Pancreas (tissue), 10 donors: ENCODE measurements around the gene CALR3. TPM values are rescaled to one million over a fixed set of nuclear protein-coding genes. Genes with fewer than 3 reads are reported as not detected.
"Not testable (repeated sequence)": the region's sequence is repeated elsewhere in the genome, so short reads cannot be mapped to it uniquely, and the experiment has no call there.

Experiments
- ATAC-seq, 4 donors: fragments of 200-7000 bp; cut with Tn5 transposase; one replicate each; pipeline versions ENCODE4 v1.8.0 to v1.9.1; 2020; ENCODE audit warnings: mild to moderate bottlenecking in 4 of 4, moderate library complexity in 4 of 4
- DNase-seq, 6 donors: peaks; one replicate each; pipeline ENCODE4 v3.0.0-alpha.2; 2020
- FAIRE-seq: peaks from 2 replicates; lab custom pipeline; 2012; peaks lifted over from hg19 to GRCh38; lab: Jason Lieb, UNC
- H3K27ac ChIP-seq, 4 donors: fragments of 200-600 bp; sonication (generic); 1 replicate in 3 of 4; 2 replicates in 1 of 4; pipeline versions ENCODE4 v1.5.0 to v1.8.0; 2020
- H3K27me3 ChIP-seq, 4 donors: fragments of 200-600 bp; one replicate each; pipeline ENCODE4 v1.8.0; 2021
- H3K36me3 ChIP-seq, 3 donors: fragments of 200-600 bp; sonication (generic) in 1 of 3; one replicate each; pipeline versions ENCODE4 v1.5.0 to v1.8.0; 2020 to 2021
- H3K4me1 ChIP-seq, 3 donors: fragments of 200-600 bp; one replicate each; pipeline ENCODE4 v1.8.0; 2021
- H3K4me3 ChIP-seq, 4 donors: fragments of 200-600 bp; sonication (generic) in 2 of 4; one replicate each; pipeline versions ENCODE4 v1.5.0 to v1.8.0; 2020 to 2021
- H3K9me3 ChIP-seq, 4 donors: fragments of 200-600 bp; one replicate each; pipeline ENCODE4 v1.8.0; 2021
- WGBS, 2 donors: extraction: QIAGEN DNeasy Blood & Tissue Kit; methylation state at CpG; one replicate each; pipeline ENCODE4 v1.1.7; 2013; 5-methylcytosine and 5-hydroxymethylcytosine counted together
- intact Hi-C, 3 donors: fragments of 100-400 bp; cut with DNase I; formaldehyde crosslinking; loops; one replicate each; pipeline versions ENCODE4 v1.11.1 to v1.14.2; 2022
- polyA plus RNA-seq, 2 donors: library from polyadenylated mRNA; stranded (reverse); fragments of 200-250 nt; gene quantifications; one replicate each; pipeline ENCODE4 v1.2.3, GENCODE V29; 2013
- total RNA-seq, 6 donors: library from RNA; stranded (reverse); fragmentation: NEBNext Ultra II Directional in 4 of 6; extraction: Animal tissue kit (Norgen Biotek cat#: 25700) in 4 of 6; gene quantifications; one replicate each; pipeline versions ENCODE4 v1.2.1 to v1.2.4, GENCODE V29; 2021 to 2023
- TF ChIP-seq, protein P1 (sequence below), 4 donors: fragments of 200-600 bp; sonication (generic) in 3 of 4; IDR thresholded peaks; one replicate each; pipeline versions ENCODE4 v1.5.0 to v1.8.0; 2021; ENCODE audit warnings: antibody characterized with exemption in 4 of 4
- donor health status: healthy with polysubstance abuse.
- donor health status: DM: no; HTN: no; CAD: no; lungs with moderate emphysema.
- donor health status: DM: no; HTN: no; CAD: no.
- donor health status: control.
- donor health status: control.
- donor health status: Bipolar disorder and iron deficiency.
- donor health status: DM: yes; HTN: yes; CAD: no.
- donor health status: DM: no; HTN: no; CAD: no.
- donor health status: DM: no; HTN: no; CAD: no.
- donor health status: DM: yes; HTN: yes; CAD: no.

CALR3 gene
- total RNA-seq (not detected), polyA plus RNA-seq (under 1 TPM in 1 of 2 donors, not detected in 1; 0.07 TPM)

DNA sequence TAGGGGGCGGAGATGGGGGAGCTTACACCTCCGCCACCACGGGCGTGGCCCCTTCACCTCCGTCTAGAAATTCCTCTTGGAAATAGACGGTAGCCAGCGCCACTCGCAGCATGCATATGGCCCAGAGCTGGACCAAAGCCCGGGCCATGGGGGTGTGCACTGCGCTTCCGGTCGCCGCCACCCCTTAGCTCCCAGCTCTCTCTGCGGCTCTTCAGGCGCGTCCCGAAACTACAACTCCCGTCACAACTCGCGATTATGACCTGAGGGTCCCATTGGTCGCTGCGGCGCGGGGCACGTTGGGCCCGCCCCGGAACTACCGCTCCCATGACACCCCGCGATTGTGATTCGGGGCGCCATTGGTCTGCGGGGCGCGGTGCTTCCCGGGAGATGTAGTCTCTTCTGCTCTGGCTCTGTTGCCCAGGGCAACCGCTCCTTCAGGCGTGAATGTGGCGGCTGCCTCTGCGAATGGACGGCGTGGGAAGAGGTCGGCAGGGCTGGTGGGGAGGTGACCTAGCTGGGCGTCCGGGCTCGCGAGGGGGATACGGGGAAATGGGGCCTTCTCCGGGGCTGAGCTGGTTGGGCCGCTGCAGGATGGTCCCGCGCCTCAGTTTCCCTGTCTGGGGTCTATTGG is at the start of gene CALR3, which contains the start of gene C19orf44:
CALR3 (minus strand) TSS at position 186 of the 631 bp plus-strand sequence; CDS start at position 148, 38 bp downstream.
C19orf44 (plus strand) TSS at position 413 of the 631 bp plus-strand sequence. CDS start 4,399 bp downstream, outside the sequence.
- intact Hi-C loops = no loop called here
- FAIRE-seq = peak; percentile 89
- no peaks in the 10 kb centered on the region for H3K9me3 ChIP-seq
- peak within 1 kb of the TSS; percentile 26 to 64 (median 56) for H3K27ac ChIP-seq
- peak; percentile 96 to 99 (median 98) for DNase-seq
- TF ChIP-seq, protein P1, sequence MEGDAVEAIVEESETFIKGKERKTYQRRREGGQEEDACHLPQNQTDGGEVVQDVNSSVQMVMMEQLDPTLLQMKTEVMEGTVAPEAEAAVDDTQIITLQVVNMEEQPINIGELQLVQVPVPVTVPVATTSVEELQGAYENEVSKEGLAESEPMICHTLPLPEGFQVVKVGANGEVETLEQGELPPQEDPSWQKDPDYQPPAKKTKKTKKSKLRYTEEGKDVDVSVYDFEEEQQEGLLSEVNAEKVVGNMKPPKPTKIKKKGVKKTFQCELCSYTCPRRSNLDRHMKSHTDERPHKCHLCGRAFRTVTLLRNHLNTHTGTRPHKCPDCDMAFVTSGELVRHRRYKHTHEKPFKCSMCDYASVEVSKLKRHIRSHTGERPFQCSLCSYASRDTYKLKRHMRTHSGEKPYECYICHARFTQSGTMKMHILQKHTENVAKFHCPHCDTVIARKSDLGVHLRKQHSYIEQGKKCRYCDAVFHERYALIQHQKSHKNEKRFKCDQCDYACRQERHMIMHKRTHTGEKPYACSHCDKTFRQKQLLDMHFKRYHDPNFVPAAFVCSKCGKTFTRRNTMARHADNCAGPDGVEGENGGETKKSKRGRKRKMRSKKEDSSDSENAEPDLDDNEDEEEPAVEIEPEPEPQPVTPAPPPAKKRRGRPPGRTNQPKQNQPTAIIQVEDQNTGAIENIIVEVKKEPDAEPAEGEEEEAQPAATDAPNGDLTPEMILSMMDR (IDR thresholded peaks at IDR 0.05) = peak in 1 of 4 donors; percentile 6
- H3K27me3 ChIP-seq = no peaks in the 10 kb centered on the region
- WGBS, 2 donors = 0 to 1% methylated on average over 51 to 52 of the region's 52 CpGs
- no peaks in the 10 kb centered on the region for H3K36me3 ChIP-seq
- peaks cover 0 to 6% (median 3%) of the 10 kb centered on the region in 3 donors for H3K4me1 ChIP-seq
- peak; percentile 97 to 99 (median 98) for ATAC-seq
- H3K4me3 ChIP-seq = peak within 1 kb of the TSS; percentile 55 to 81 (median 60)

- ATAC-seq (no peak), FAIRE-seq (no peak), DNase-seq (no peak)
- intact Hi-C loops = no loop called here
- H3K4me3 ChIP-seq = no peak overlapping the region
- no peaks in the 10 kb centered on the region for H3K27me3 ChIP-seq
- no peaks in the 10 kb centered on the region for H3K36me3 ChIP-seq
- H3K4me1 ChIP-seq = peaks cover 18 to 24% (median 19%) of the 10 kb centered on the region in 3 donors
- H3K27ac ChIP-seq = no peak overlapping the region
- no peaks in the 10 kb centered on the region for H3K9me3 ChIP-seq
- TF ChIP-seq, protein P1 (IDR thresholded peaks at IDR 0.05) = no peak
- WGBS, 2 donors = 90 to 93% methylated on average over 11 of the region's 11 CpGs
Measured at GRCh38 chr19:16544473-16545231, 48.7 kb upstream of the CALR3 start.

DNA sequence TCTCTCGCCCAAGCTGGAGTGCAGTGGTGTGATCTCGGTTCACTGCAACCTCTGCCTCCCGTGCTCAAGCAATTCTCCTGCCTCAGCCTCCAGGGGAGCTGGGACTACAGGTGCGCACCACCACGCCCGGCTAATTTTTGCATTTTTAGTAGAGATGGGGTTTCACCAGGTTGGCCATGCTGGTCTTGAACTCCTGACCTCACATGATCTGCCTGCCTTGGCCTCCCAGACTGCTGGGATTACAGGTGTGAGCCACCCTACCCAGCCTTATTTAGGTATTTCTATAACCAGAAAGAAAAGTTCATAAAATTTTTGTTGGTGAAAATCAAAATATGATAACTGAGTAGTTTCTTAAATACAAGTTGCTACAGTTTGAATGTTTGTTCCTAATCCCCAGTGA is 47.8 kb upstream of the CALR3 start:
- DNase-seq, H3K9me3 ChIP-seq, H3K27me3 ChIP-seq, H3K27ac ChIP-seq, FAIRE-seq, intact Hi-C loops, ATAC-seq, H3K36me3 ChIP-seq: not testable (repeated sequence)
- WGBS, 2 donors = 79 to 82% methylated on average over 6 of the region's 6 CpGs
- peak overlapping the region in 1 of 4 donors; percentile 86 for H3K4me3 ChIP-seq
- peaks cover 18 to 25% (median 19%) of the 10 kb centered on the region in 3 donors for H3K4me1 ChIP-seq

DNA sequence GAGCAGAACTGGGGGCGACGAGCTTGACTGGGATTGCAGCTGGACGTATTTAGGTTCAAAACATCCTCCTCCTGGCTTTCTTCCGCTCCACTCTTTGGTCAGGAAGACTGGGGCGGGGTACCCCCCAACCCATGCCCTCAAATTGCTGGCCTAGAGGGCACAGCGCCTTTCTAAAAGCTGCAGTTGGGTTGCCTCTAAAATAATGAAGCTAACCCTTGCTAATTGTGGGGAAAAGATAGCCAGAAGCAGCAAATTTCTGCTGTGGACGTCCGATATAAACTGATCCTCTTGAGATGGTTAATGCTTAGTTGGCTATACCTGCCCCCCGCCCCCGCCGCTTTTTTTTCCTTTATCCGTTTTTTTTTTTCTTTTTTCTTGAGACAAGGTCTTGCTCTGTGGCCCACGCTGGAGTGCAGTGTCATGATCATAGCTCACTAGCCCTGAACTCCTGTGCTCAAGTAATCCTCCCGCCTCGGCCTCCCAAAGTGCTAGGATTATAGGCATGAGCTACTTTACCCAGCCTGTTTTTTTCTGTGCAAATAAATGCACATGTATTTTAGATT is 47.0 kb upstream of the CALR3 start:
- DNase-seq (no peak), FAIRE-seq (no peak), ATAC-seq (peak in 1 of 4 donors; percentile 1)
- intact Hi-C loops = no loop called here
- TF ChIP-seq, protein P1 (IDR thresholded peaks at IDR 0.05) = no peak
- Histone ChIP-seq H3K36me3 (no peaks in the 10 kb centered on the region), H3K9me3 (no peaks in the 10 kb centered on the region), H3K27me3 (no peaks in the 10 kb centered on the region), H3K4me3 (peak overlapping the region; percentile 86 to 99 (median 92)), H3K27ac (peak overlapping the region; percentile 80 to 91 (median 84)), H3K4me1 (peaks cover 18 to 25% (median 19%) of the 10 kb centered on the region in 3 donors)
- WGBS, 2 donors = 2 to 3% methylated on average over 15 of the region's 15 CpGs
